Measurements from ENCODE around the gene COA3. TPM values are rescaled to one million over a fixed set of nuclear protein-coding genes. Genes with fewer than 3 reads are reported as not detected.

COA3 gene
- total RNA-seq = 10 to 100 TPM; 32.7 to 59.1 (median 49.5) TPM

DNA sequence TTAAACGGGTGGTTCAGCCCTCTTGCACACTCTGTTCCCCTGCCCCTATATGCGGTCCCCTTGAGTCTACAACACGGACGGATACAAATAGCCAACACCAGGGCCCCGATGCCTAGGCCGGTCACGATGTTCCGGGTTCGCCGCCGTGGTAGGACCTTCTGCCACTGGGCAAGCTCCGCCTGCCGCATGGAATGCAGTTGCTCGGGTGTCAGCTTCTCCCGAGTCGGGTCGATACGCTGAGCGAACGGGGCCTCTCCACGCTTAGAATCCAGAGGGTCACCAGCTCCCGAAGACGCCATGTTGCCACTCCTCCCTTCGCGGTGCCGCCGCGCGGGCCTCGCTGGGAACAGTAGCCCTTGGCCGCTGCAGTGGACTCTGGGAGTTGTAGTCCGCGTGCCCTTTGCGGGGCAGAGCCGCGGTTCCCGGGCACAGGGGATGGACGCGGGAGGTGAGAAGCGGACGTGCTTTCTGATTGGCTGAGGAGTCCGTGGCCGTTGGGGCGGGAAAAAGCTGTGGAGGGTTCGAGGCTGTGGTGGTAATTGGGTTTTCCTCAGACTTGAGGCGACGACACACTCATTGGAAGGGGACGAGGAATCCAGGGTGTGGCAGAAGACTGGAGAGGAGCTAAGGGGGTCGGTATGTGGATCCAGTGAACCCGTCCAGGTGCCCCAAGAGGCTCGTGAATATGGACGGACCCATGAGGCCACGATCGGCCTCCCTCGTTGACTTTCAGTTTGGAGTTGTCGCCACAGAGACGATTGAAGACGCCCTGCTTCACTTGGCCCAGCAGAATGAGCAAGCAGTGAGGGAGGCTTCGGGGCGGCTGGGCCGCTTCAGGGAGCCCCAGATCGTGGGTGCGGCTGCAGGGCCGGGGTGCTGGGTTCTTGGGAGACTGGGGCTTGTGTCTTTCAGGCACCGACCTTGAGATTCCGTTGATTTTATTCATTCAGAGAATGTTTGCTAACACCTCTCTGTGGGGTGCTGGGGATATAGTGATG is at the start of gene COA3, which contains the start of gene CNTD1:
TSS of gene COA3 (minus strand) at position 322 of the 998 bp plus-strand sequence. CDS start at position 299, 23 bp downstream.
TSS of gene CNTD1 (plus strand) at position 479 of the 998 bp plus-strand sequence. CDS start at position 686, 207 bp downstream.
- no peaks in the 10 kb centered on the region for H3K9me3 ChIP-seq
- H3K4me1 ChIP-seq = peaks cover 29% of the 10 kb centered on the region
- 33% methylated on average over 51 of the region's 66 CpGs for WGBS
- H3K4me3 ChIP-seq = peak within 1 kb of the TSS; percentile 77
- no peaks in the 10 kb centered on the region for H3K27me3 ChIP-seq
- peak within 1 kb of the TSS; percentile 70 for H3K27ac ChIP-seq
- TF ChIP-seq CTCF (IDR thresholded peaks at IDR 0.05) = no peak
- no peak for TF ChIP-seq EP300 (IDR thresholded peaks at IDR 0.05)
- TF ChIP-seq POLR2AphosphoS5 (IDR thresholded peaks at IDR 0.05) = no peak
- TF ChIP-seq POLR2A (IDR thresholded peaks at IDR 0.05) = no peak
- peak; percentile 90 for DNase-seq (ENCODE audit: low spot score in 2 of 2)
- H3K36me3 ChIP-seq = peaks cover 11% of the 10 kb centered on the region

- no peaks in the 10 kb centered on the region for H3K27me3 ChIP-seq
- no peak for DNase-seq (ENCODE audit: low spot score in 2 of 2)
- TF ChIP-seq POLR2A (IDR thresholded peaks at IDR 0.05) = no peak
- no peak for TF ChIP-seq EP300 (IDR thresholded peaks at IDR 0.05)
- no peak for TF ChIP-seq POLR2AphosphoS5 (IDR thresholded peaks at IDR 0.05)
- H3K27ac ChIP-seq = no peak overlapping the region
- no peaks in the 10 kb centered on the region for H3K9me3 ChIP-seq
- H3K36me3 ChIP-seq = peaks cover 25% of the 10 kb centered on the region
- WGBS = 77% methylated on average over 3 of the region's 3 CpGs
- peaks cover 24% of the 10 kb centered on the region for H3K4me1 ChIP-seq
- H3K4me3 ChIP-seq = no peak overlapping the region
Measured at GRCh38 chr17:42848093-42848492, 49.6 kb upstream of the COA3 start.

- Histone ChIP-seq H3K9me3 (no peaks in the 10 kb centered on the region), H3K4me1 (peaks cover 24% of the 10 kb centered on the region), H3K4me3 (no peak overlapping the region), H3K36me3 (peaks cover 38% of the 10 kb centered on the region), H3K27ac (peak overlapping the region; percentile 31), H3K27me3 (no peaks in the 10 kb centered on the region)
- DNase-seq (ENCODE audit: low spot score in 2 of 2) = no peak
- 61% methylated on average over 9 of the region's 9 CpGs for WGBS
- TF ChIP-seq POLR2A (IDR thresholded peaks at IDR 0.05) = no peak
- TF ChIP-seq EP300 (IDR thresholded peaks at IDR 0.05) = no peak
- TF ChIP-seq CTCF (IDR thresholded peaks at IDR 0.05) = no peak
- no peak for TF ChIP-seq POLR2AphosphoS5 (IDR thresholded peaks at IDR 0.05)
Measured at GRCh38 chr17:42846594-42847280, 48.2 kb upstream of the COA3 start.

- peak overlapping the region; percentile 31 for H3K27ac ChIP-seq
Measured at GRCh38 chr17:42845918-42846593, 47.6 kb upstream of the COA3 start.

More at GRCh38 chr17:42845918-42846593, 47.6 kb upstream of the COA3 start:
- peaks cover 45% of the 10 kb centered on the region for H3K36me3 ChIP-seq
- no peaks in the 10 kb centered on the region for H3K9me3 ChIP-seq
- TF ChIP-seq EP300 (IDR thresholded peaks at IDR 0.05) = no peak
- no peak for TF ChIP-seq POLR2A (IDR thresholded peaks at IDR 0.05)
- TF ChIP-seq CTCF (IDR thresholded peaks at IDR 0.05) = no peak
- TF ChIP-seq POLR2AphosphoS5 (IDR thresholded peaks at IDR 0.05) = no peak
- H3K4me3 ChIP-seq = no peak overlapping the region
- DNase-seq (ENCODE audit: low spot score in 2 of 2) = no peak
- H3K27me3 ChIP-seq = no peaks in the 10 kb centered on the region
- 66% methylated on average over 6 of the region's 7 CpGs for WGBS
- peaks cover 24% of the 10 kb centered on the region for H3K4me1 ChIP-seq

Measured in suprapubic skin (tissue), 4 donors.